OCI-LY1 (cell line): ENCODE measurements around the gene C1QB.

Source experiments
- H2AFZ ChIP-seq: fragments of 200-600 bp; sonication (generic), shearing (Covaris generic); 2 replicates; pipeline ENCODE4 v1.6.0; 2014; ENCODE audit warnings: antibody characterized with exemption, mild to moderate bottlenecking, low read length
- H3F3A ChIP-seq: fragments of 200-600 bp; sonication (generic), shearing (Covaris generic); 2 replicates; pipeline ENCODE4 v1.6.0; 2014; ENCODE audit warnings: mild to moderate bottlenecking, antibody characterized with exemption, low read length, moderate library complexity; ENCODE audit not compliant: insufficient read depth
- H3K27ac ChIP-seq: fragments of 200-600 bp; sonication (generic); 2 replicates; pipeline ENCODE4 v1.5.1; 2014; ENCODE audit warnings: low read length, mixed run types, mild to moderate bottlenecking, low read depth; ENCODE audit not compliant: poor library complexity, severe bottlenecking
- H3K27me3 ChIP-seq: fragments of 200-600 bp; sonication (generic); 2 replicates; pipeline ENCODE4 v1.6.0; 2014; ENCODE audit warnings: antibody characterized with exemption, mild to moderate bottlenecking, low read length, moderate library complexity; ENCODE audit not compliant: insufficient read depth
- H3K36me3 ChIP-seq: fragments of 200-600 bp; sonication (generic); 2 replicates; pipeline ENCODE4 v1.6.1; 2014; ENCODE audit warnings: mild to moderate bottlenecking, antibody characterized with exemption, low read length, moderate library complexity, mixed read lengths; ENCODE audit not compliant: insufficient read depth
- H3K4me1 ChIP-seq: fragments of 200-600 bp; sonication (generic); 2 replicates; pipeline ENCODE4 v1.5.1; 2014; ENCODE audit warnings: mild to moderate bottlenecking, low read length, moderate library complexity; ENCODE audit not compliant: insufficient read depth, severe bottlenecking
- H3K4me2 ChIP-seq: fragments of 200-600 bp; sonication (generic), shearing (Covaris generic); 2 replicates; pipeline ENCODE4 v1.6.1; 2014; ENCODE audit warnings: low read length
- H3K4me3 ChIP-seq: fragments of 200-600 bp; sonication (generic); 2 replicates; pipeline ENCODE4 v1.5.1; 2014; ENCODE audit warnings: low read length, low read depth, mild to moderate bottlenecking, mixed read lengths; ENCODE audit not compliant: poor library complexity, severe bottlenecking
- H3K79me2 ChIP-seq: fragments of 200-600 bp; shearing (Covaris generic); 2 replicates; pipeline ENCODE4 v1.6.1; 2016; ENCODE audit warnings: mixed run types, low read length, mixed read lengths; ENCODE audit not compliant: insufficient read depth
- H3K9ac ChIP-seq: fragments of 200-600 bp; sonication (generic), shearing (Covaris generic); 2 replicates; pipeline ENCODE4 v1.6.1; 2014; ENCODE audit warnings: mild to moderate bottlenecking, low read length, mixed read lengths
- H3K9me2 ChIP-seq: fragments of 200-600 bp; sonication (generic), shearing (Covaris generic); 2 replicates; pipeline ENCODE4 v1.6.1; 2014; ENCODE audit warnings: low read depth, mild to moderate bottlenecking, low read length, mixed read lengths
- H3K9me3 ChIP-seq: fragments of 200-600 bp; shearing (Covaris generic); 2 replicates; pipeline ENCODE4 v1.6.1; 2014; ENCODE audit warnings: low read length, mixed read lengths
- H4K20me1 ChIP-seq: fragments of 200-600 bp; sonication (generic), shearing (Covaris generic); 2 replicates; pipeline ENCODE4 v1.6.0; 2016; ENCODE audit warnings: mild to moderate bottlenecking, low read length; ENCODE audit not compliant: insufficient read depth
- EZH2 ChIP-seq: fragments of 200-600 bp; sonication (generic), shearing (Covaris generic); IDR thresholded peaks from 2 replicates; pipeline ENCODE4 v1.8.0; 2017; ENCODE audit warnings: borderline replicate concordance, mixed run types, mild to moderate bottlenecking, antibody characterized with exemption, low read length, moderate library complexity, mixed read lengths
- TF ChIP-seq, protein P1 (sequence below): fragments of 200-600 bp; sonication (generic), shearing (Covaris generic); IDR thresholded peaks from 2 replicates; pipeline ENCODE4 v1.5.1; 2017; ENCODE audit warnings: mild to moderate bottlenecking, antibody characterized with exemption, low read length, moderate library complexity, mixed read lengths

C1QB gene

DNA sequence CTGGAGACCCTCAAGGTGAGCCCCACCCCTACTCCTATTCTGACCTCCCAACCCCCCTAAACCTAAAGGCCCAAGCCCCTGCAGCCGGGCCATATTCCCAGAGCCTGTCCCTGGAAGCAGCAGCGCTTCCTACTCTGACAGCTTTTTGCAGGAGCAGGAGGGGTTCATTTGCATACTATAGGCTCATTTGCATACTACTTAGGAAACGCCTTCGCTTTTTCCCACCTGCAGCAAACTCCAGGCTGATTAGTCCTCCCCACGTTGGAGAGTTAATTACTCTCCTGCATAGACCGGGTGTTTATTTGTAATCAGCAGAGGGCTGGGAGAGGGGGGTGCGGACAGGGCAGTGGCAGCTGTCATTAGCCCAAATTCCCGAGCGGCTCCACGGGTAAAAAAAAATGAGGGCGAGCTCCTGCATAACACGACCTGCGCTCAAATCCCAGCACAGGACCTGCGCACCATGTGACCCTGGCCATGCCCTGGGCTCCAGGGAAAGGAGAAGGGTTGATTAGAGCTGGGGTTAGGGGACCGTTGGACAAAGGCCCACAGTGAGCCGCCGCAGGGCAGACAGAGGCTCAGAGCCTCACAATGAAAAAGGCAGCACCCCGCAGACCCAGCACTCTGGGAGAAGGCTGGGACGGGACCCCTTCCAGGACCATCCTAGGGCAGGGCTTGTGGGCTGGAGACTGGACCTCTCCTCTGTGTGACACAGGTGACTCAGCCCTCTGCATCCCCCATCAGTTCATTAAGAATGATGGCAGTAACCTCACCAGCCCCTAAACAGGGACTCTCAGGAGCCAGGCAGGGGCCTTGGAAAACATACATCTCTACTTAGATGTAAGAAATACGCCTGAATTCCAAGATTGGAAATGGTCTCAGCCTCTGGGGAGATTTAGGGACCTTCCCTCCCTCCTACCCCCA, 26.5 kb upstream of the C1QB start:
- no peaks in the 10 kb centered on the region for H3K36me3 ChIP-seq
- no peak overlapping the region for H2AFZ ChIP-seq
- H3K4me3 ChIP-seq: no peak overlapping the region
- H3K79me2 ChIP-seq: no peaks in the 10 kb centered on the region
- no peak overlapping the region for H3K4me2 ChIP-seq
- no peaks in the 10 kb centered on the region for H3K9me3 ChIP-seq
- no peak overlapping the region for H3K9ac ChIP-seq
- no peaks in the 10 kb centered on the region for H4K20me1 ChIP-seq
- no peaks in the 10 kb centered on the region for H3K4me1 ChIP-seq
- H3K9me2 ChIP-seq: no peaks in the 10 kb centered on the region
- no peaks in the 10 kb centered on the region for H3K27me3 ChIP-seq
- no peaks in the 10 kb centered on the region for H3F3A ChIP-seq
- TF ChIP-seq EZH2: no peak
- TF ChIP-seq, protein P1, sequence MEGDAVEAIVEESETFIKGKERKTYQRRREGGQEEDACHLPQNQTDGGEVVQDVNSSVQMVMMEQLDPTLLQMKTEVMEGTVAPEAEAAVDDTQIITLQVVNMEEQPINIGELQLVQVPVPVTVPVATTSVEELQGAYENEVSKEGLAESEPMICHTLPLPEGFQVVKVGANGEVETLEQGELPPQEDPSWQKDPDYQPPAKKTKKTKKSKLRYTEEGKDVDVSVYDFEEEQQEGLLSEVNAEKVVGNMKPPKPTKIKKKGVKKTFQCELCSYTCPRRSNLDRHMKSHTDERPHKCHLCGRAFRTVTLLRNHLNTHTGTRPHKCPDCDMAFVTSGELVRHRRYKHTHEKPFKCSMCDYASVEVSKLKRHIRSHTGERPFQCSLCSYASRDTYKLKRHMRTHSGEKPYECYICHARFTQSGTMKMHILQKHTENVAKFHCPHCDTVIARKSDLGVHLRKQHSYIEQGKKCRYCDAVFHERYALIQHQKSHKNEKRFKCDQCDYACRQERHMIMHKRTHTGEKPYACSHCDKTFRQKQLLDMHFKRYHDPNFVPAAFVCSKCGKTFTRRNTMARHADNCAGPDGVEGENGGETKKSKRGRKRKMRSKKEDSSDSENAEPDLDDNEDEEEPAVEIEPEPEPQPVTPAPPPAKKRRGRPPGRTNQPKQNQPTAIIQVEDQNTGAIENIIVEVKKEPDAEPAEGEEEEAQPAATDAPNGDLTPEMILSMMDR: no peak
- H3K27ac ChIP-seq: no peak overlapping the region

DNA sequence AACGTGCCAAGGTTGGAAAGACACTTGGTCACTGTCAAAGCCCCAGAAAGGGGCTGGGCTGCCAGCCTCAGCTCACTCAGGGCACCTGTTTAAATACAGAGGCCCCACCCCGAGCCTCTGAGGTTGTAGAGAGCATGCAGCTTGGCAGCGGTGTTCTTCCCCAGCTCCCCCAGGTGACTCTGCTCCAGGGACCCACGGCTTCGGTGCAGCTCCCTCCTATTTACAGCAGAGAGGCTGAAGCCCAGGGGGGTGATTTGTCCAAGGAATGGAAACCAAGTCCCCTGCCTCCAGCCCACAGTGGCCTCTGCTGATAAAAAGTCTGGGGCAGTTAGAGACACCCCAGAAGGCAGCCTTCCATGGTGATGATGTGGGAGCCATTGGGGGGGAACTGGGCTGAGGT, 25.7 kb upstream of the C1QB start:
- Histone ChIP-seq H3K27ac (no peak overlapping the region), H3K36me3 (no peaks in the 10 kb centered on the region), H3K4me1 (no peaks in the 10 kb centered on the region), H3K9me2 (no peaks in the 10 kb centered on the region), H3K9me3 (no peaks in the 10 kb centered on the region), H2AFZ (no peak overlapping the region), H3K27me3 (no peaks in the 10 kb centered on the region), H3K79me2 (no peaks in the 10 kb centered on the region), H3K4me2 (no peak overlapping the region), H3F3A (no peaks in the 10 kb centered on the region), H3K4me3 (no peak overlapping the region), H4K20me1 (no peaks in the 10 kb centered on the region), H3K9ac (no peak overlapping the region)
- TF ChIP-seq EZH2: no peak
- TF ChIP-seq, protein P1: no peak

DNA sequence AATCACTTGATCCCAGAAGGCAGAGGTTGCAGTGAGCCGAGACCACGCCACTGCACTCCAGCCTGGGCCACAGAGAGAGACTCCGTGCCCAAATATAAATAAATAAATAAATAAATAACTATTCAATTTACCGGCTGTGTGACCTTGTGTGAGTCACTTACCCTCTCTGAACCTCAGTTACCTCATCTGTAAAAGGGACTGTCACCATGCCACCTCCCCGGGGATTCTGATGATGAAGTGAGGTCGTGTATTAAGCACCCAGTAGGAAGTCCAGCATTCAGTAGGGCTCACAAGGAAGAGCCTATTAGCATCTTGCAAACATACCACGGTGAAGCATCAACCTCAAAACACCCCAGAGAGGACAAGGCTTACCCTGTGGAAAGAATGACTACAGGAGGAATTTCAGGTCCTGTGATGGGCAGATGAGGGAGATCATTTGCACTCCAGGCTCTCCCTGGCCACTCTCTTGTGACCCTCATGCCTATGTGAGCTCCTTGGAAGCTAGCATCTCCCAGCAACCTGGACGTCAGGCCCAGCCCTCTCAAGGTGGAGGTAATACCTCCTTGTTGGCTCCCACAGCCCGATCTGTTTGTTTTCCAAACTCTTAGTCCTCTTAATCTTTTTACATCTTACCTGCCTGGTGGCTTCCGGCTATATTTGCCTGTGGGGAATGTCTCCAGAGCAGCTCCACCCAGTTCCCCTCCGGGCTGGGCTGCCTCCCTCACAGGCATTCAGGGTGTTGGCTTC, 24.2 kb upstream of the C1QB start:
- no peaks in the 10 kb centered on the region for H3K9me2 ChIP-seq
- no peak overlapping the region for H3K27ac ChIP-seq
- no peak overlapping the region for H2AFZ ChIP-seq
- no peaks in the 10 kb centered on the region for H4K20me1 ChIP-seq
- H3K36me3 ChIP-seq: no peaks in the 10 kb centered on the region
- H3K79me2 ChIP-seq: no peaks in the 10 kb centered on the region
- H3K9ac ChIP-seq: no peak overlapping the region
- H3K4me1 ChIP-seq: no peaks in the 10 kb centered on the region
- no peaks in the 10 kb centered on the region for H3K27me3 ChIP-seq
- no peaks in the 10 kb centered on the region for H3K9me3 ChIP-seq
- H3K4me3 ChIP-seq: no peak overlapping the region
- H3K4me2 ChIP-seq: no peak overlapping the region
- H3F3A ChIP-seq: no peaks in the 10 kb centered on the region
- TF ChIP-seq, protein P1: no peak
- TF ChIP-seq EZH2: no peak
